GM12872 (cell line): Measurements from ENCODE around the gene PLXNB3.

Source experiments
- CTCF ChIP-seq: IDR thresholded peaks from 3 replicates; pipeline ENCODE4 v1.5.1; 2011; ENCODE audit warnings: low read depth, mild to moderate bottlenecking, low read length, moderate library complexity; ENCODE audit not compliant: insufficient read depth

The PLXNB3 gene

GRCh38 chrX:153784325-153784967 lies 20.4 kb downstream of the PLXNB3 start:
- TF ChIP-seq CTCF, result no peak

- no peak for TF ChIP-seq CTCF
Observed at GRCh38 chrX:153786669-153787068, 22.6 kb downstream of the PLXNB3 start.

- no peak for TF ChIP-seq CTCF
Observed at GRCh38 chrX:153789654-153790053, 25.6 kb downstream of the PLXNB3 start.

- TF ChIP-seq CTCF, result no peak
Observed at GRCh38 chrX:153791104-153791852, 27.2 kb downstream of the PLXNB3 start.

GRCh38 chrX:153792368-153792767 lies 28.3 kb downstream of the PLXNB3 start:
- no peak for TF ChIP-seq CTCF

- no peak for TF ChIP-seq CTCF
Observed at GRCh38 chrX:153793291-153793690, 29.2 kb downstream of the PLXNB3 start.

- TF ChIP-seq CTCF, result no peak
Observed at GRCh38 chrX:153794018-153794896, 30.2 kb downstream of the PLXNB3 start, which contains the start of the genes IDH3G and SSR4. Gene IDH3G, minus strand, starts transcription at chrX:153794375. Its CDS starts 49 bp downstream, at chrX:153794326. Gene SSR4, plus strand, starts transcription at chrX:153794668. Its CDS starts 20 bp downstream, at chrX:153794688.
